HG03039 (cell line): Measurements from ENCODE around the gene SLC6A5.

ENCODE experiments used
- ATAC-seq: cut with Tn5 transposase; IDR thresholded peaks from one replicate; pipeline ENCODE4 v1.9.1; 2021; ENCODE audit warnings: mild to moderate bottlenecking, moderate library complexity; ENCODE audit not compliant: unreplicated experiment

SLC6A5 gene

GRCh38 chr11:20668131-20668809 is 68.9 kb downstream of the SLC6A5 start:
- ATAC-seq = no peak

GRCh38 chr11:20668844-20669819 is 69.7 kb downstream of the SLC6A5 start, which contains the start of gene NELL1:
Gene NELL1, plus strand, starts transcription at chr11:20669586.
- ATAC-seq = no peak

- no peak for ATAC-seq
Measured at GRCh38 chr11:20669820-20670684, 70.6 kb downstream of the SLC6A5 start.

- no peak for ATAC-seq
Measured at GRCh38 chr11:20670932-20671403, 71.6 kb downstream of the SLC6A5 start.

DNA sequence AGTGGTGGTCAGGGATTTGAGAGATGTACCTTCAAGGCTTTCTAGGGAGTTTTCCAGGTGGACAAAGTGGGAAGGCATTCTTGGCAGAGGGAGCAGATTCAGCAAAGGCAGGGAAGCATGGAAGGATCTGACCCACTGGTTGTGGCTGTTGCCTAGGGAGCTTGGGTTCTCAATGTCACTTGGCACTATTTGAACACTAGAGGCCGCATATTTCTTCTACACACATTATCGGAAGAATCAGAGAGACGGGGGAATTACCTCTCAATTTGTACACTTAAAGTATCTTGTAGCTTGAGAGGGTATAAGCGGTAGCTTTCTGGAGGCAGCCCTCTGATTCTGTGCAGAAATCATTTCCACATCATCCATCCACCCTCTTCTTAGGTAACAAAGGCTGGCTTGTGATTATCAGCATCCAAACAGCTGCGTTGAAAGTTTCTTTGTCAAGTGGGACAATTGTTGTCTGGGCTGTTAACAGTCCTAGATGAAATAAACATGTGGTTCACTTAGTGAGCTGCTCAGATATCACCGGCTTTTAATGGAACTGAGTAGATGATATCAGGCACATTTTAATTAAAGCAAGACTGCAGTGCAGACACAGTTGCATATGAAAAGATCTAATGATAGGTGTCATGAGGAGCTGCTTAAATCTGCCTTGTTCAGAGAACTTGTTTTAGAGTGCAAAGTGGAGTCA is 72.6 kb downstream of the SLC6A5 start:
- no peak for ATAC-seq

DNA sequence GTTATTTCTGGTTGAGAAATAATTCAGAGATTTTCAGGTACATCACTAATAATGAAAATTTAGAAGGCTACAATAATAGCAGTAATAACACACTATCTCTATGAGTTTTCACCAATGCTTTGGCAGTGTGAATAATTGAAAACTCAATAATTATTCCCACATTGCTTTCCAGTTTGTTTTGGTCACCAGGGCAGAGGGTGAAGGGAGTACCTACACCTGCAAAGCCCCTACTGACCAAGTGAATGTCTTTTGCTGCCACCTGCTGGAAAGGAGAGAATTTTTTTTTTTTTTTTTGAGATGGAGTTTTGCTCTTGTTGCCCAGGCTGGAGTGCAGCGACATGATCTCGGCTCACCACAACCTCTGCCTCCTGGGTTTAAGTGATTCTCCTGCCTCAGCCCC is 73.2 kb downstream of the SLC6A5 start:
- no peak for ATAC-seq

GRCh38 chr11:20676658-20677057 is 77.2 kb downstream of the SLC6A5 start:
- ATAC-seq = no peak

- no peak for ATAC-seq
Measured at GRCh38 chr11:20688761-20689160, 89.4 kb downstream of the SLC6A5 start.

DNA sequence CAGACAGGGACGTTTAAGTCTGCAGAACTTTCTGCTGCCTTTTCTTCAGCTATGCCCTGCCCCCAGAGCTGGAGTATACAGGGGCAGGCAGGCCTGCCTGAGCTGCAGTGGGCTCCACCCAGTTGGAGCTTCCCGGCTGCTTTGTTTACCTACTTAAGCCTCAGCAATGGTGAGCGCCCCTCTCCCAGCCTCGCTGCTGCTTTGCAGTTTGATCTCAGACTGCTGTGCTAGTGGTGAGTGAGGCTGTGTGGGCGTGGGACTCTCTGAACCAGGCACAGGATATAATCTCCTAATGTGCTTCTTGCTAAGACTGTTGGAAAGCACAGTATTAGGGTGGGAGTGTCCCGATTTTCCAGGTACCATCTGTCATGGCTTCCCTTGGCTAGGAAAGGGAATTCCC is 108.5 kb downstream of the SLC6A5 start:
- ATAC-seq = no peak
